PC-9 (cell line): Measurements from ENCODE around the gene WDR77. TPM values are rescaled to one million over a fixed set of nuclear protein-coding genes. Genes with fewer than 3 reads are reported as not detected.

Experiments
- BruUV-seq: library from RNA; stranded (reverse); fragments of 400-500 nt; replicated peaks from 2 replicates; lab custom pipeline; 2021; lab: Mats Ljungman, UMichigan
- CTCF ChIA-PET: fragments of 300-600 bp; sonication (Branson Sonifier 250); formaldehyde crosslinking; loops from one replicate; lab custom pipeline; 2022; ENCODE audit warnings: antibody characterized with exemption; lab: Charles Lee
- POLR2A ChIA-PET: fragments of 300-600 bp; sonication (Branson Sonifier 250); formaldehyde crosslinking; loops from one replicate; lab custom pipeline; 2022; ENCODE audit warnings: antibody characterized with exemption; ENCODE audit not compliant: unreplicated experiment; lab: Charles Lee
- DNase-seq, 2 experiments: peaks; one replicate each; pipeline versions ENCODE4 v3.0.0 to v3.0.0-alpha.2; 2015 to 2022; ENCODE audit warnings: mixed read lengths in 1 of 2
- H2AFZ ChIP-seq: fragments of 200-600 bp; sonication (generic); 2 replicates; pipeline ENCODE4 v1.8.1; 2017; ENCODE audit warnings: antibody characterized with exemption
- H3F3A ChIP-seq: fragments of 200-600 bp; sonication (generic); 2 replicates; pipeline ENCODE4 v1.8.1; 2017; ENCODE audit warnings: antibody characterized with exemption, mild to moderate bottlenecking, low read depth; ENCODE audit not compliant: insufficient read depth
- H3K27ac ChIP-seq: fragments of 200-600 bp; sonication (generic); 2 replicates; pipeline ENCODE4 v1.6.1; 2016; ENCODE audit warnings: mixed run types
- H3K27me3 ChIP-seq: fragments of 200-600 bp; sonication (generic); 2 replicates; pipeline ENCODE4 v1.6.1; 2016; ENCODE audit warnings: low read depth, mixed run types; ENCODE audit not compliant: insufficient read depth
- H3K36me3 ChIP-seq: fragments of 200-600 bp; sonication (generic); 2 replicates; pipeline ENCODE4 v1.6.1; 2016; ENCODE audit warnings: low read depth, mixed run types
- H3K4me1 ChIP-seq: fragments of 200-600 bp; sonication (generic); replicated peaks from 2 replicates; pipeline ENCODE4 v1.6.1; 2016; ENCODE audit warnings: mixed run types; ENCODE audit not compliant: insufficient read depth
- H3K4me2 ChIP-seq: fragments of 200-600 bp; sonication (generic); 2 replicates; pipeline ENCODE4 v1.6.1; 2017; ENCODE audit warnings: mixed run types
- H3K4me3 ChIP-seq: fragments of 200-600 bp; sonication (generic); 2 replicates; pipeline ENCODE4 v1.6.1; 2016; ENCODE audit warnings: mixed run types
- H3K79me2 ChIP-seq: fragments of 200-600 bp; sonication (generic); 2 replicates; pipeline ENCODE4 v1.6.1; 2017; ENCODE audit warnings: low read depth, mixed run types
- H3K9me2 ChIP-seq: fragments of 200-600 bp; sonication (generic); 2 replicates; pipeline ENCODE4 v1.8.1; 2017; ENCODE audit warnings: mild to moderate bottlenecking; ENCODE audit not compliant: insufficient read depth
- H3K9me3 ChIP-seq: fragments of 200-600 bp; sonication (generic); 2 replicates; pipeline ENCODE4 v1.8.1; 2016; ENCODE audit warnings: low read depth; ENCODE audit not compliant: insufficient read depth
- H4K20me1 ChIP-seq: fragments of 200-600 bp; sonication (generic); 2 replicates; pipeline ENCODE4 v1.8.1; 2017; ENCODE audit not compliant: insufficient read depth
- CTCF ChIP-seq: fragments of 200-600 bp; sonication (generic); conservative IDR thresholded peaks from 2 replicates; pipeline ENCODE4 v1.6.1; 2017; ENCODE audit warnings: mixed run types, antibody characterized with exemption, mild to moderate bottlenecking, moderate library complexity
- EZH2 ChIP-seq: fragments of 200-600 bp; sonication (generic); IDR thresholded peaks from 2 replicates; pipeline ENCODE4 v1.8.0; 2017; ENCODE audit warnings: antibody characterized with exemption, low read depth
- intact Hi-C: fragments of 100-400 bp; cut with micrococcal nuclease; formaldehyde crosslinking; loops from one replicate; pipeline ENCODE4 v1.10.0; 2022; ENCODE audit not compliant: unreplicated experiment
- total RNA-seq: library from RNA; stranded (reverse); gene quantifications from 2 replicates; pipeline ENCODE4 v1.2.3, GENCODE V29; 2021

The WDR77 gene
- total RNA-seq, 1 experiment from 2014 or later = 23.7 TPM

- Histone ChIP-seq H3K4me2 (0 out of 2 replicates have a peak overlapping the region, but pooled peaks have one; percentile 83), H3K27ac (no peak overlapping the region), H3K4me1 (peaks cover 46% of the 10 kb centered on the region), H3K27me3 (no peaks in the 10 kb centered on the region), H3K79me2 (no peaks in the 10 kb centered on the region), H3F3A (peaks cover 27% of the 10 kb centered on the region; the same call in 1 of the 2 replicates), H3K9me2 (no peaks in the 10 kb centered on the region), H2AFZ (no peak overlapping the region), H3K36me3 (no peaks in the 10 kb centered on the region), H3K9me3 (no peaks in the 10 kb centered on the region), H3K4me3 (no peak overlapping the region), H4K20me1 (no peaks in the 10 kb centered on the region)
- BruUV-seq = no TSS peak
- CTCF ChIA-PET = no interaction called here
- TF ChIP-seq EZH2 = no peak
- no peak for TF ChIP-seq CTCF
- DNase-seq = no peak
- POLR2A ChIA-PET = interaction anchor here (0.5 kb wide), 1 partner anchor 590 kb away, joined by 5 read pairs; no protein-coding TSS in a partner anchor
- intact Hi-C loops = no loop called here
These were observed 24.8 kb downstream of the WDR77 start for GRCh38 chr1:111424281-111424680.

- Histone ChIP-seq H3K9me2 (no peaks in the 10 kb centered on the region), H3K9me3 (no peaks in the 10 kb centered on the region), H3K27me3 (no peaks in the 10 kb centered on the region), H3K4me3 (peak overlapping the region; percentile 47), H3K79me2 (no peaks in the 10 kb centered on the region), H2AFZ (peak overlapping the region; percentile 79), H4K20me1 (no peaks in the 10 kb centered on the region), H3K36me3 (no peaks in the 10 kb centered on the region), H3K27ac (peak overlapping the region; percentile 58), H3K4me1 (peaks cover 50% of the 10 kb centered on the region), H3F3A (peaks cover 23% of the 10 kb centered on the region; the same call in 1 of the 2 replicates), H3K4me2 (peak overlapping the region; percentile 83)
- BruUV-seq = no TSS peak
- TF ChIP-seq EZH2 (no peak), CTCF (peak; percentile 48; the same call in 1 of the 2 replicates)
- POLR2A ChIA-PET = interaction anchor here (0.6 to 0.8 kb wide), 5 partner anchors 30 to 548 kb away, joined by 3 to 15 read pairs (median 3); no protein-coding TSS in a partner anchor
- DNase-seq = peak; percentile 69 to 93
- intact Hi-C loops = no loop called here
- CTCF ChIA-PET = interaction anchor here (0.5 to 0.9 kb wide), 3 partner anchors 21 to 198 kb away, joined by 3 read pairs; no protein-coding TSS in a partner anchor
These were observed 26.3 kb downstream of the WDR77 start for GRCh38 chr1:111422546-111423391.

- Histone ChIP-seq H2AFZ (no peak overlapping the region), H3K27me3 (no peaks in the 10 kb centered on the region), H3K4me3 (no peak overlapping the region), H3K79me2 (no peaks in the 10 kb centered on the region), H3K4me1 (peaks cover 56% of the 10 kb centered on the region), H4K20me1 (no peaks in the 10 kb centered on the region), H3K36me3 (no peaks in the 10 kb centered on the region), H3K27ac (no peak overlapping the region), H3K9me3 (no peaks in the 10 kb centered on the region), H3K9me2 (no peaks in the 10 kb centered on the region), H3K4me2 (peak overlapping the region; percentile 11), H3F3A (peaks cover 23% of the 10 kb centered on the region; the same call in 1 of the 2 replicates)
- POLR2A ChIA-PET = no interaction called here
- intact Hi-C loops = no loop called here
- peak in 1 of 2 experiments; percentile 65 for DNase-seq
- CTCF ChIA-PET = no interaction called here
- TF ChIP-seq CTCF (no peak), EZH2 (no peak)
- no TSS peak for BruUV-seq
These were observed 28.7 kb downstream of the WDR77 start for GRCh38 chr1:111420377-111420776.
